Suprapubic skin (tissue), 3 donors: ENCODE measurements around the gene PLCB1.

ENCODE experiments used
- POLR2AphosphoS5 ChIP-seq, 3 donors: sonication (generic); formaldehyde crosslinking; IDR thresholded peaks; one replicate each; pipeline ENCODE4 v1.6.1; 2017; ENCODE audit warnings: antibody characterized with exemption in 3 of 3
- TF ChIP-seq, protein P1 (sequence below), 2 donors: fragments of 200-600 bp in 1 of 2; fragments of 450-650 bp in 1 of 2; sonication (generic) in 1 of 2; IDR thresholded peaks; one replicate each; pipeline ENCODE4 v1.5.1; 2016 to 2019; ENCODE audit warnings: antibody characterized with exemption in 2 of 2, mild to moderate bottlenecking in 1 of 2, moderate library complexity in 1 of 2

- TF ChIP-seq, protein P1, sequence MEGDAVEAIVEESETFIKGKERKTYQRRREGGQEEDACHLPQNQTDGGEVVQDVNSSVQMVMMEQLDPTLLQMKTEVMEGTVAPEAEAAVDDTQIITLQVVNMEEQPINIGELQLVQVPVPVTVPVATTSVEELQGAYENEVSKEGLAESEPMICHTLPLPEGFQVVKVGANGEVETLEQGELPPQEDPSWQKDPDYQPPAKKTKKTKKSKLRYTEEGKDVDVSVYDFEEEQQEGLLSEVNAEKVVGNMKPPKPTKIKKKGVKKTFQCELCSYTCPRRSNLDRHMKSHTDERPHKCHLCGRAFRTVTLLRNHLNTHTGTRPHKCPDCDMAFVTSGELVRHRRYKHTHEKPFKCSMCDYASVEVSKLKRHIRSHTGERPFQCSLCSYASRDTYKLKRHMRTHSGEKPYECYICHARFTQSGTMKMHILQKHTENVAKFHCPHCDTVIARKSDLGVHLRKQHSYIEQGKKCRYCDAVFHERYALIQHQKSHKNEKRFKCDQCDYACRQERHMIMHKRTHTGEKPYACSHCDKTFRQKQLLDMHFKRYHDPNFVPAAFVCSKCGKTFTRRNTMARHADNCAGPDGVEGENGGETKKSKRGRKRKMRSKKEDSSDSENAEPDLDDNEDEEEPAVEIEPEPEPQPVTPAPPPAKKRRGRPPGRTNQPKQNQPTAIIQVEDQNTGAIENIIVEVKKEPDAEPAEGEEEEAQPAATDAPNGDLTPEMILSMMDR (IDR thresholded peaks at IDR 0.05) = no peak
- TF ChIP-seq POLR2AphosphoS5 (IDR thresholded peaks at IDR 0.05) = no peak
Observed at GRCh38 chr20:8749986-8750385, 617.9 kb downstream of the PLCB1 start.
